Breast epithelium (tissue), 4 donors: ENCODE measurements around the gene CETN3. TPM values are rescaled to one million over a fixed set of nuclear protein-coding genes. Genes with fewer than 3 reads are reported as not detected.

Source experiments
- DNase-seq, 2 donors: peaks; one replicate each; pipeline ENCODE4 v3.0.0-alpha.2; 2019; ENCODE audit warnings: low spot score in 2 of 2
- H3K27ac ChIP-seq, 2 donors: fragments of 200-600 bp; sonication (generic) in 1 of 2; one replicate each; pipeline ENCODE4 v1.5.1; 2016 to 2019; ENCODE audit warnings: mild to moderate bottlenecking in 1 of 2
- H3K27me3 ChIP-seq, 2 donors: fragments of 200-600 bp; sonication (generic) in 1 of 2; one replicate each; pipeline versions ENCODE4 v1.5.1 to v1.6.0; 2017 to 2019; ENCODE audit warnings: control low read depth in 1 of 2, mild to moderate bottlenecking in 1 of 2
- H3K36me3 ChIP-seq: fragments of 200-600 bp; one replicate; pipeline ENCODE4 v1.5.1; 2019
- H3K4me1 ChIP-seq, 2 donors: fragments of 200-600 bp; sonication (generic); one replicate each; pipeline ENCODE4 v1.5.1; 2016 to 2019; ENCODE audit warnings: control low read depth in 1 of 2
- H3K4me3 ChIP-seq, 3 donors: fragments of 200-600 bp; sonication (generic); 1 replicate in 2 of 3; 2 replicates in 1 of 3; pipeline ENCODE4 v1.5.1; 2016 to 2019; ENCODE audit warnings: mild to moderate bottlenecking in 3 of 3, moderate library complexity in 2 of 3
- H3K9me3 ChIP-seq, 2 donors: fragments of 200-600 bp; sonication (generic) in 1 of 2; one replicate each; pipeline ENCODE4 v1.5.1; 2016 to 2019; ENCODE audit warnings: control low read depth in 1 of 2
- CTCF ChIP-seq, 3 donors: fragments of 450-650 bp; IDR thresholded peaks; one replicate each; pipeline ENCODE4 v1.5.1; 2016 to 2017; ENCODE audit warnings: antibody characterized with exemption in 3 of 3, mild to moderate bottlenecking in 3 of 3, moderate library complexity in 3 of 3
- POLR2A ChIP-seq: fragments of 450-650 bp; IDR thresholded peaks from one replicate; pipeline ENCODE4 v1.6.1; 2016; ENCODE audit warnings: antibody characterized with exemption, mild to moderate bottlenecking, moderate library complexity
- POLR2AphosphoS5 ChIP-seq, 3 donors: sonication (generic); formaldehyde crosslinking; IDR thresholded peaks; one replicate each; pipeline ENCODE4 v1.6.1; 2017; ENCODE audit warnings: antibody characterized with exemption in 3 of 3
- intact Hi-C: fragments of 100-400 bp; cut with DNase I; formaldehyde crosslinking; loops from one replicate; pipeline ENCODE4 v1.15.1; 2023; ENCODE audit warnings: low total_unique reads
- total RNA-seq, 3 donors: library from RNA; depleted of rRNA; stranded (reverse); fragments of >200 nt; gene quantifications; one replicate each; pipeline ENCODE4 v1.1.0, GENCODE V29; 2016

The CETN3 gene
- total RNA-seq, 3 donors from 2014 or later = 7.7 to 13.8 (median 11.8) TPM

GRCh38 chr5:90368454-90369246 lies 40.9 kb downstream of the CETN3 start:
- peaks cover 0 to 10% of the 10 kb centered on the region in 2 donors for H3K9me3 ChIP-seq
- no peaks in the 10 kb centered on the region for H3K4me1 ChIP-seq
- DNase-seq = no peak
- H3K27me3 ChIP-seq = no peaks in the 10 kb centered on the region
- H3K27ac ChIP-seq = no peak overlapping the region
- no peak overlapping the region for H3K4me3 ChIP-seq
- intact Hi-C loops = no loop called here
- no peaks in the 10 kb centered on the region for H3K36me3 ChIP-seq
- TF ChIP-seq CTCF (IDR thresholded peaks at IDR 0.05) = no peak

GRCh38 chr5:90367879-90368278 lies 41.7 kb downstream of the CETN3 start:
- Histone ChIP-seq H3K4me3 (no peak overlapping the region), H3K36me3 (no peaks in the 10 kb centered on the region), H3K9me3 (peaks cover 0 to 10% of the 10 kb centered on the region in 2 donors), H3K27ac (no peak overlapping the region), H3K27me3 (no peaks in the 10 kb centered on the region), H3K4me1 (no peaks in the 10 kb centered on the region)
- intact Hi-C loops = no loop called here
- TF ChIP-seq POLR2AphosphoS5 (IDR thresholded peaks at IDR 0.05) (no peak), POLR2A (no peak), CTCF (IDR thresholded peaks at IDR 0.05) (no peak)
- no peak for DNase-seq

GRCh38 chr5:90366948-90367347 lies 42.6 kb downstream of the CETN3 start:
- intact Hi-C loops = no loop called here
- no peaks in the 10 kb centered on the region for H3K36me3 ChIP-seq
- H3K4me3 ChIP-seq = no peak overlapping the region
- peaks cover 0 to 10% of the 10 kb centered on the region in 2 donors for H3K9me3 ChIP-seq
- H3K27me3 ChIP-seq = no peaks in the 10 kb centered on the region
- DNase-seq = no peak
- no peak for TF ChIP-seq CTCF (IDR thresholded peaks at IDR 0.05)
- no peak for TF ChIP-seq POLR2A
- no peak for TF ChIP-seq POLR2AphosphoS5 (IDR thresholded peaks at IDR 0.05)
- H3K4me1 ChIP-seq = no peaks in the 10 kb centered on the region
- H3K27ac ChIP-seq = no peak overlapping the region

- H3K4me1 ChIP-seq = no peaks in the 10 kb centered on the region
- no peak overlapping the region for H3K27ac ChIP-seq
- no peak for DNase-seq
- H3K27me3 ChIP-seq = no peaks in the 10 kb centered on the region
- TF ChIP-seq CTCF (IDR thresholded peaks at IDR 0.05) = no peak
- no peak for TF ChIP-seq POLR2AphosphoS5 (IDR thresholded peaks at IDR 0.05)
- no peak for TF ChIP-seq POLR2A
- H3K9me3 ChIP-seq = no peaks in the 10 kb centered on the region
- H3K36me3 ChIP-seq = no peaks in the 10 kb centered on the region
- intact Hi-C loops = no loop called here
- no peak overlapping the region for H3K4me3 ChIP-seq
Observed at GRCh38 chr5:90365328-90365727, 44.2 kb downstream of the CETN3 start.

- Histone ChIP-seq H3K27me3 (no peaks in the 10 kb centered on the region), H3K36me3 (no peaks in the 10 kb centered on the region), H3K9me3 (no peaks in the 10 kb centered on the region), H3K27ac (no peak overlapping the region), H3K4me1 (no peaks in the 10 kb centered on the region), H3K4me3 (no peak overlapping the region)
- intact Hi-C loops = no loop called here
- DNase-seq = no peak
- TF ChIP-seq POLR2A (no peak), POLR2AphosphoS5 (IDR thresholded peaks at IDR 0.05) (no peak), CTCF (IDR thresholded peaks at IDR 0.05) (no peak)
Observed at GRCh38 chr5:90359073-90359920, 50.3 kb downstream of the CETN3 start.
